Measurements from ENCODE around the gene WDR27. TPM values are rescaled to one million over a fixed set of nuclear protein-coding genes. Genes with fewer than 3 reads are reported as not detected.

Gene WDR27
- total RNA-seq, 2 experiments from 2014 or later, result 77.2 to 108 TPM

DNA sequence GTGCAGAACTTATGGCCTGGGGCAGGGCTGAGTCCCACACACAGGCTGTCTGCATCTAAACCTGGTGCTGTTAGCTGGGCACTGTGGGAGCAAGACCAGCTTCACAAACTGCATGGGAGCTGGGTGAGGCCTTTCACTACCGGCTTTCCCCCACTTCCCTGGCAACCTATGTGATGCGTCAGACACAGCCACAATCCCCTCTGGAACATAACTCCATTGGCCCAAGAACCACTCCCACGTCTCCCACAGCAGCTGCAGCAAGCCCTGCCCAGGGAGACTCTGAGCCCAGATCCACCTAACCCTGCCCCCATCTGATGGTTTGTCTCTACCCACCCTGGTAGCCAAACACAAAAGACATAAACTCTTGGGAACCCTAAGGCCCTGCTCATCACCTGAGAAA, 9.3 kb downstream of the WDR27 start:
- no peak overlapping the region for H2AFZ ChIP-seq (ENCODE audit: low read length)
- ChIA-PET POLR2A (interaction anchor here (0.7 to 1.2 kb wide), 3 partner anchors 11 to 264 kb away, joined by 3 to 4 read pairs (median 3); no protein-coding TSS in a partner anchor), CTCF (ENCODE audit: unreplicated experiment) (interaction anchor here (0.5 kb wide), 1 partner anchor 31 kb away, joined by 3 read pairs; no protein-coding TSS in a partner anchor)
- H3K4me2 ChIP-seq (ENCODE audit: low read length), result no peak overlapping the region
- TF ChIP-seq, protein P1, sequence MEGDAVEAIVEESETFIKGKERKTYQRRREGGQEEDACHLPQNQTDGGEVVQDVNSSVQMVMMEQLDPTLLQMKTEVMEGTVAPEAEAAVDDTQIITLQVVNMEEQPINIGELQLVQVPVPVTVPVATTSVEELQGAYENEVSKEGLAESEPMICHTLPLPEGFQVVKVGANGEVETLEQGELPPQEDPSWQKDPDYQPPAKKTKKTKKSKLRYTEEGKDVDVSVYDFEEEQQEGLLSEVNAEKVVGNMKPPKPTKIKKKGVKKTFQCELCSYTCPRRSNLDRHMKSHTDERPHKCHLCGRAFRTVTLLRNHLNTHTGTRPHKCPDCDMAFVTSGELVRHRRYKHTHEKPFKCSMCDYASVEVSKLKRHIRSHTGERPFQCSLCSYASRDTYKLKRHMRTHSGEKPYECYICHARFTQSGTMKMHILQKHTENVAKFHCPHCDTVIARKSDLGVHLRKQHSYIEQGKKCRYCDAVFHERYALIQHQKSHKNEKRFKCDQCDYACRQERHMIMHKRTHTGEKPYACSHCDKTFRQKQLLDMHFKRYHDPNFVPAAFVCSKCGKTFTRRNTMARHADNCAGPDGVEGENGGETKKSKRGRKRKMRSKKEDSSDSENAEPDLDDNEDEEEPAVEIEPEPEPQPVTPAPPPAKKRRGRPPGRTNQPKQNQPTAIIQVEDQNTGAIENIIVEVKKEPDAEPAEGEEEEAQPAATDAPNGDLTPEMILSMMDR (conservative IDR thresholded peaks at IDR 0.05; ENCODE audit: low read length), result no peak
- TF ChIP-seq EZH2phosphoT487 (IDR thresholded peaks at IDR 0.05; ENCODE audit: borderline replicate concordance, low read depth, low read length), result no peak
- peaks cover 71% of the 10 kb centered on the region for H3K36me3 ChIP-seq (ENCODE audit: insufficient read depth, low read length)
- no peak overlapping the region for H3K27ac ChIP-seq (ENCODE audit: low read depth, low read length, poor library complexity, severe bottlenecking)
- no peaks in the 10 kb centered on the region for H4K20me1 ChIP-seq (ENCODE audit: insufficient read depth, low read length)
- H3K4me3 ChIP-seq (ENCODE audit: low read depth, low read length, poor library complexity, severe bottlenecking), result no peak overlapping the region
- intact Hi-C loops (cut with micrococcal nuclease; ENCODE audit: unreplicated experiment), result no loop called here
- no TSS peak for BruUV-seq (replicated peaks)
- no peaks in the 10 kb centered on the region for H3K4me1 ChIP-seq (ENCODE audit: insufficient read depth, low read length, poor library complexity, severe bottlenecking)
- DNase-seq (ENCODE audit: low spot score), result no peak
- no peaks in the 10 kb centered on the region for H3K9me2 ChIP-seq (ENCODE audit: insufficient read depth, low read length)
- H3K9me3 ChIP-seq (ENCODE audit: low read length), result peaks cover 12% of the 10 kb centered on the region; the same call in 1 of the 2 replicates
- H3K79me2 ChIP-seq (ENCODE audit: insufficient read depth, low read depth, low read length), result 0 out of 2 replicates have a peak, but pooled peaks cover 6% of the 10 kb centered on the region

DNA sequence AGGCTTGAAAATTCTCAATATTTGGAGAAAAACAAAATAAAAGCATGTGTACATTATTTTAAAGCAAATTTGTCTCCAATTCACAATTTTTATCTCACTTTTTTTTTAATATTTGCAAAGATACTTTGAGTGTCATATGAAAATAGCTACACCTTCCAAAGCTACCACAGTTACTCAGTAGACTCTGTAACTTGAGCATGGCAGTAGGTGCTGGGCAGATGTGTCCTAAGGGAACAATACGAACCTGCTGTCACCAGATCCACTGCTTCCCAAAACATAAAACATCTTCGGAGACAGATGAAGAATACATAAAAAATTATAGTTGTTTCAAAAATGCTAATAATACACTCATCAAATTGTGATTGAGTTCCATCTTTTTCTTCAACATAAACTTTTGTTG, 10.6 kb downstream of the WDR27 start:
- Histone ChIP-seq H3K4me2 (ENCODE audit: low read length) (no peak overlapping the region), H3K9me2 (ENCODE audit: insufficient read depth, low read length) (no peaks in the 10 kb centered on the region), H3K4me1 (ENCODE audit: insufficient read depth, low read length, poor library complexity, severe bottlenecking) (no peaks in the 10 kb centered on the region), H2AFZ (ENCODE audit: low read length) (no peak overlapping the region), H3K79me2 (ENCODE audit: insufficient read depth, low read depth, low read length) (0 out of 2 replicates have a peak, but pooled peaks cover 6% of the 10 kb centered on the region), H3K36me3 (ENCODE audit: insufficient read depth, low read length) (peaks cover 75% of the 10 kb centered on the region), H3K27ac (ENCODE audit: low read depth, low read length, poor library complexity, severe bottlenecking) (no peak overlapping the region), H3K4me3 (ENCODE audit: low read depth, low read length, poor library complexity, severe bottlenecking) (no peak overlapping the region), H3K9me3 (ENCODE audit: low read length) (peaks cover 24% of the 10 kb centered on the region), H4K20me1 (ENCODE audit: insufficient read depth, low read length) (no peaks in the 10 kb centered on the region)
- no TSS peak for BruUV-seq (replicated peaks)
- CTCF ChIA-PET (ENCODE audit: unreplicated experiment), result no interaction called here
- intact Hi-C loops (cut with micrococcal nuclease; ENCODE audit: unreplicated experiment), result no loop called here
- no peak for DNase-seq (ENCODE audit: low spot score)
- TF ChIP-seq, protein P1 (conservative IDR thresholded peaks at IDR 0.05; ENCODE audit: low read length), result no peak
- TF ChIP-seq EZH2phosphoT487 (IDR thresholded peaks at IDR 0.05; ENCODE audit: borderline replicate concordance, low read depth, low read length), result no peak
- POLR2A ChIA-PET, result interaction anchor here (0.7 kb wide), 1 partner anchor 11 kb away, joined by 4 read pairs; the partner anchor contains the start of genes C6orf120 and WDR27

DNA sequence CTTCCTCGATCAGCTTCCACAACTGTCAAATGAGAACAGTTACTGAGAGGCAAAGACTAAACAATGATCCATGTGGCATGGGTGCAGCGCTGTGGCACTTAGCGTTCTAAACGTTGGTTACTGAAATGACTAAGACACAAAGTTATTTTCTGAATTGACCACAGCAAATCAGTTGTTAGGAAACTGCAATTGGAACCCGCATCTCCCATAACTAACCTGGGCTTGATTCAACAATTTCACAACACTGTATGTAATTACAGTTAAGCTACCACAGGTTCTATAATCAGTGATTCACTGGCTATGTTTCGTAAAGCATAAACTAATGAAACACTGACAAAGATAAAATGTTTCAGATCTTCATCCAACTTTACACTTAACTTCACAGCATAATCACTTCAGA, 12.5 kb downstream of the WDR27 start:
- no peak overlapping the region for H2AFZ ChIP-seq (ENCODE audit: low read length)
- H3K4me2 ChIP-seq (ENCODE audit: low read length), result no peak overlapping the region
- no peaks in the 10 kb centered on the region for H3K4me1 ChIP-seq (ENCODE audit: insufficient read depth, low read length, poor library complexity, severe bottlenecking)
- H3K27ac ChIP-seq (ENCODE audit: low read depth, low read length, poor library complexity, severe bottlenecking), result no peak overlapping the region
- DNase-seq (ENCODE audit: low spot score), result no peak
- H3K9me3 ChIP-seq (ENCODE audit: low read length), result peaks cover 31% of the 10 kb centered on the region
- intact Hi-C loops (cut with micrococcal nuclease; ENCODE audit: unreplicated experiment), result no loop called here
- CTCF ChIA-PET (ENCODE audit: unreplicated experiment), result no interaction called here
- no peak overlapping the region for H3K4me3 ChIP-seq (ENCODE audit: low read depth, low read length, poor library complexity, severe bottlenecking)
- 0 out of 2 replicates have a peak, but pooled peaks cover 6% of the 10 kb centered on the region for H3K79me2 ChIP-seq (ENCODE audit: insufficient read depth, low read depth, low read length)
- POLR2A ChIA-PET, result no interaction called here
- peaks cover 77% of the 10 kb centered on the region for H3K36me3 ChIP-seq (ENCODE audit: insufficient read depth, low read length)
- H3K9me2 ChIP-seq (ENCODE audit: insufficient read depth, low read length), result no peaks in the 10 kb centered on the region
- H4K20me1 ChIP-seq (ENCODE audit: insufficient read depth, low read length), result no peaks in the 10 kb centered on the region
- no TSS peak for BruUV-seq (replicated peaks)
- TF ChIP-seq, protein P1 (conservative IDR thresholded peaks at IDR 0.05; ENCODE audit: low read length), result no peak
- TF ChIP-seq EZH2phosphoT487 (IDR thresholded peaks at IDR 0.05; ENCODE audit: borderline replicate concordance, low read depth, low read length), result no peak
